ENCODE measurements around the gene DND1. TPM values are rescaled to one million over a fixed set of nuclear protein-coding genes. Genes with fewer than 3 reads are reported as not detected.
"Not testable (repeated sequence)": the region's sequence is repeated elsewhere in the genome, so short reads cannot be mapped to it uniquely, and the experiment has no call there.

DND1 gene
- total and polyA plus RNA-seq, 2 experiments from 2014 or later, result 8.1 to 15.5 TPM

- TF ChIP-seq ETS1 (IDR thresholded peaks at IDR 0.05) (no peak), CREB1 (CRISPR knock-in tag; IDR thresholded peaks at IDR 0.05; ENCODE audit: low read depth) (peak; percentile 16; the same call in 1 of the 2 replicates), POLR2AphosphoS5 (IDR thresholded peaks at IDR 0.05; ENCODE audit: low read depth) (peak; percentile 97), CTCF (conservative IDR thresholded peaks at IDR 0.05; ENCODE audit: low read depth in 2 of 2) (peak; percentile 34 to 55; a peak in 3 of 4 replicates)
- Mint-ChIP-seq H3K9me3 (peaks cover 3% of the 10 kb centered on the region; the same call in 1 of the 3 replicates), H3K27ac (peak within 1 kb of the TSS; percentile 66; the same call in 1 of the 2 replicates), H3K36me3 (ENCODE audit: low read depth) (peaks cover 32% of the 10 kb centered on the region), H3K4me1 (peaks cover 11% of the 10 kb centered on the region; the same call in 2 of the 3 replicates), H3K27me3 (ENCODE audit: insufficient read depth, low read depth, poor library complexity) (peaks cover 18% of the 10 kb centered on the region), H3K4me3 (peak within 1 kb of the TSS; percentile 90)
- H3K4me2 ChIP-seq, result peak within 1 kb of the TSS; percentile 86
- H3K4me3 ChIP-seq, result peak within 1 kb of the TSS; percentile 86
- peak within 1 kb of the TSS; percentile 45; the same call in 1 of the 2 replicates for H3K27ac ChIP-seq (ENCODE audit: low read depth)
- 0 out of 2 replicates have a peak, but pooled peaks cover 5% of the 10 kb centered on the region for H3K36me3 ChIP-seq (ENCODE audit: insufficient read depth)
- no peaks in the 10 kb centered on the region for H3F3A ChIP-seq (replicated peaks; ENCODE audit: low read depth)
- H3K9me2 ChIP-seq (ENCODE audit: insufficient read depth), result 0 out of 2 replicates have a peak, but pooled peaks cover 3% of the 10 kb centered on the region
- ATAC-seq, result peak; percentile 92
- no peaks in the 10 kb centered on the region for H3K27me3 ChIP-seq (ENCODE audit: insufficient read depth)
- peaks cover 13% of the 10 kb centered on the region for H3K79me2 ChIP-seq (replicated peaks; ENCODE audit: insufficient read depth)
- peak within 1 kb of the TSS; percentile 92 for H2AFZ ChIP-seq
- DNase-seq (ENCODE audit: low spot score), result peak; percentile 97
- no peaks in the 10 kb centered on the region; the same call in 1 of the 2 replicates for H4K20me1 ChIP-seq (replicated peaks; ENCODE audit: insufficient read depth)
- peaks cover 17% of the 10 kb centered on the region for H3K4me1 ChIP-seq (ENCODE audit: insufficient read depth)
Observed at GRCh38 chr5:140639148-140639981, 34.0 kb downstream of the DND1 start, which contains the start of gene TMCO6. Gene TMCO6 (plus strand): TSS chr5:140639451. CDS start chr5:140639528, 77 bp downstream.

- peak overlapping the region; percentile 66; the same call in 1 of the 2 replicates for H3K4me2 ChIP-seq
- peaks cover 18% of the 10 kb centered on the region for H3K27me3 Mint-ChIP-seq (ENCODE audit: insufficient read depth, low read depth, poor library complexity)
- not testable (repeated sequence) for H3F3A ChIP-seq (replicated peaks; ENCODE audit: low read depth); H4K20me1 ChIP-seq (replicated peaks; ENCODE audit: insufficient read depth); H3K9me2 ChIP-seq (ENCODE audit: insufficient read depth); DNase-seq (ENCODE audit: low spot score); H3K27me3 ChIP-seq (ENCODE audit: insufficient read depth); ATAC-seq; H3K36me3 ChIP-seq (ENCODE audit: insufficient read depth); H3K9me3 Mint-ChIP-seq
- peak overlapping the region; percentile 73 for H2AFZ ChIP-seq
- peaks cover 17% of the 10 kb centered on the region for H3K4me1 ChIP-seq (ENCODE audit: insufficient read depth)
- peak overlapping the region; percentile 28; the same call in 1 of the 2 replicates for H3K27ac Mint-ChIP-seq
- peaks cover 26% of the 10 kb centered on the region for H3K36me3 Mint-ChIP-seq (ENCODE audit: low read depth)
- peak overlapping the region; percentile 86 for H3K4me3 ChIP-seq
- H3K79me2 ChIP-seq (replicated peaks; ENCODE audit: insufficient read depth), result peaks cover 13% of the 10 kb centered on the region
- peak overlapping the region; percentile 13; the same call in 1 of the 2 replicates for H3K27ac ChIP-seq (ENCODE audit: low read depth)
- peak overlapping the region; percentile 90 for H3K4me3 Mint-ChIP-seq
- peaks cover 11% of the 10 kb centered on the region; the same call in 2 of the 3 replicates for H3K4me1 Mint-ChIP-seq
Observed at GRCh38 chr5:140638898-140639147, 34.6 kb downstream of the DND1 start.

All from GM23338 (cell line).